Trophoblast cell (in vitro differentiated cells and primary cell): ENCODE results near the gene CASZ1.

Source experiments
- DNase-seq, 2 donors: peaks; one replicate each; pipeline ENCODE4 v3.0.0-alpha.2; 2016
- H2AFZ ChIP-seq: 2 replicates; pipeline ENCODE4 v1.6.1; 2013; ENCODE audit warnings: low read length, moderate library complexity, mild to moderate bottlenecking; ENCODE audit not compliant: insufficient read depth, poor library complexity
- H2AK5ac ChIP-seq: 2 replicates; pipeline ENCODE4 v1.6.1; 2013; ENCODE audit warnings: mild to moderate bottlenecking, low read length
- H2BK120ac ChIP-seq: 2 replicates; pipeline ENCODE4 v1.6.1; 2013; ENCODE audit warnings: low read length, mild to moderate bottlenecking, moderate library complexity; ENCODE audit not compliant: insufficient read depth, poor library complexity
- H2BK12ac ChIP-seq: 2 replicates; pipeline ENCODE4 v1.6.1; 2013; ENCODE audit warnings: mild to moderate bottlenecking, low read length, moderate library complexity
- H2BK5ac ChIP-seq: 2 replicates; pipeline ENCODE4 v1.6.1; 2013; ENCODE audit warnings: low read length, low read depth, moderate library complexity, mild to moderate bottlenecking; ENCODE audit not compliant: poor library complexity
- H3K14ac ChIP-seq: 2 replicates; pipeline ENCODE4 v1.6.1; 2013; ENCODE audit warnings: mild to moderate bottlenecking, low read length
- H3K18ac ChIP-seq: 2 replicates; pipeline ENCODE4 v1.6.1; 2013; ENCODE audit warnings: mild to moderate bottlenecking, low read length
- H3K23ac ChIP-seq: 2 replicates; pipeline ENCODE4 v1.6.1; 2013; ENCODE audit warnings: low read length
- H3K27ac ChIP-seq: 2 replicates; pipeline ENCODE4 v1.5.1; 2013; ENCODE audit warnings: low read depth, mild to moderate bottlenecking, inconsistent platforms, low read length, moderate library complexity
- H3K27me3 ChIP-seq: 2 replicates; pipeline ENCODE4 v1.6.1; 2013; ENCODE audit warnings: inconsistent platforms, mild to moderate bottlenecking, low read length, moderate library complexity; ENCODE audit not compliant: insufficient read depth
- H3K36me3 ChIP-seq, 2 experiments: 1 replicate in 1 of 2; 2 replicates in 1 of 2; pipeline ENCODE4 v1.6.1; 2013; ENCODE audit warnings: low read length in 2 of 2, mild to moderate bottlenecking in 2 of 2, moderate library complexity in 1 of 2; ENCODE audit not compliant: insufficient read depth in 2 of 2, control insufficient read depth in 1 of 2
- H3K4ac ChIP-seq: 2 replicates; pipeline ENCODE4 v1.6.1; 2013; ENCODE audit warnings: low read depth, mild to moderate bottlenecking, low read length, moderate library complexity
- H3K4me1 ChIP-seq, 2 experiments: 1 replicate in 1 of 2; 2 replicates in 1 of 2; pipeline ENCODE4 v1.6.1; 2013; ENCODE audit warnings: low read length in 2 of 2, mild to moderate bottlenecking in 2 of 2, moderate library complexity in 1 of 2; ENCODE audit not compliant: insufficient read depth in 2 of 2, control insufficient read depth in 1 of 2
- H3K4me2 ChIP-seq: 2 replicates; pipeline ENCODE4 v1.6.1; 2013; ENCODE audit warnings: inconsistent platforms, mild to moderate bottlenecking, low read length, moderate library complexity
- H3K4me3 ChIP-seq: 2 replicates; pipeline ENCODE4 v1.5.1; 2013; ENCODE audit warnings: mild to moderate bottlenecking, low read depth, low read length, inconsistent platforms
- H3K79me1 ChIP-seq: one replicate; pipeline ENCODE4 v1.6.1; 2013; ENCODE audit warnings: low read length
- H3K79me2 ChIP-seq: 2 replicates; pipeline ENCODE4 v1.6.1; 2013; ENCODE audit warnings: low read length, mild to moderate bottlenecking; ENCODE audit not compliant: control insufficient read depth, insufficient read depth, poor library complexity
- H3K9ac ChIP-seq: 2 replicates; pipeline ENCODE4 v1.6.1; 2013; ENCODE audit warnings: mild to moderate bottlenecking, low read length
- H3K9me3 ChIP-seq: 2 replicates; pipeline ENCODE4 v1.6.1; 2013; ENCODE audit warnings: low read depth, mild to moderate bottlenecking, control low read depth, inconsistent platforms, low read length; ENCODE audit not compliant: insufficient read depth
- H4K12ac ChIP-seq: 2 replicates; pipeline ENCODE4 v1.6.1; 2013; ENCODE audit warnings: low read depth, mild to moderate bottlenecking, low read length, moderate library complexity
- H4K8ac ChIP-seq: 2 replicates; pipeline ENCODE4 v1.6.1; 2013; ENCODE audit warnings: low read depth, mild to moderate bottlenecking, low read length, moderate library complexity
- H4K91ac ChIP-seq: one replicate; pipeline ENCODE4 v1.6.1; 2013; ENCODE audit warnings: low read depth, mild to moderate bottlenecking, low read length, moderate library complexity
- WGBS: extraction: QIAGEN DNeasy Blood & Tissue Kit; methylation state at CpG from one replicate; pipeline ENCODE4 v1.1.7; 2013; ENCODE audit warnings: missing lambda C conversion rate; ENCODE audit not compliant: insufficient read length, insufficient coverage; ENCODE audit errors: extremely low coverage; 5-methylcytosine and 5-hydroxymethylcytosine counted together

The CASZ1 gene

DNA sequence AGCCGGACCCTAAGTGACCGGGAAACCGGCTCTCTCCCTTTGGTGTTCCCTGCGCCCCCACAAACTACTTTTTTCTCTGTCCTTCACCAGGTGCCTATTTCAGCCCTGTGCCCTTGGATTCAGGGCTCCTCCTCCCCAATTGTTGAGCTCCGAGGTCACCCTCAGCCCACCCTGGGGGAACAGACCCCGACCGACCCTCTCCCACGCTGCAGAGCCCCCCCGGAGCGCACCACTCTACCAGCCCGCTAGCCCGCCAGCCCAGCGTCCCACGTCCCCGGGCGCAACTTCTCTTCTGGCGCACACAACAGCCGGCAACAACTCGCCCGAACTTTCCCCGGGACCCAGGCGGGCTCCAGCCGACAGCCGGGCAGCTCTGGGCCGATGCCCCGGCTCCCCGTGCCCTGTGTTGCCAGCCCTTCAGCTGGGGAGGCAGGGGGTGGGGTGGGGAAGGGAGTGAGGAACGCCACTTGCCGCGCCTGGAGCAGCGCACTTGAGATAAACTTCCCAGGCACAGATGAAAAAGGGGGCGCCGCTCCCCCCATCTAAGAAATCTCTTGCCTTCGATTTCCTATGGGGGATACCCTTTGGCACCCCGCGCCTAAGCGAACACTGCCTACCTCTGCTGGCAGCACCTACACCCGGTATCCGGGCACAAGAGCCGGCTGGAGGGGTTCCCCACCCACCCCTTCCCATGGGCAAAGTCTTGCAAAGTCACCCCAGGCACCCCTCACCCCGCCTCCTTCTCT, 997 bp downstream of the CASZ1 start:
- no peaks in the 10 kb centered on the region for H3K79me1 ChIP-seq
- peaks cover 11% of the 10 kb centered on the region in 2 experiments for H3K4me1 ChIP-seq
- H3K4ac ChIP-seq = no peak overlapping the region
- H3K9ac ChIP-seq = no peak overlapping the region
- no peak overlapping the region for H3K23ac ChIP-seq
- peaks cover 8% of the 10 kb centered on the region for H3K9me3 ChIP-seq
- no peak overlapping the region for H4K8ac ChIP-seq
- no peak overlapping the region for H2BK120ac ChIP-seq
- peaks cover 32% of the 10 kb centered on the region for H3K27me3 ChIP-seq
- no peak for DNase-seq
- peak overlapping the region; percentile 88 for H3K4me2 ChIP-seq
- no peak overlapping the region for H3K4me3 ChIP-seq
- no CpG with 5 or more reads among the region's 41 CpGs for WGBS
- no peak overlapping the region for H3K27ac ChIP-seq
- no peak overlapping the region for H4K12ac ChIP-seq
- H2AK5ac ChIP-seq = no peak overlapping the region
- no peak overlapping the region for H4K91ac ChIP-seq
- no peaks in the 10 kb centered on the region for H3K79me2 ChIP-seq
- H3K14ac ChIP-seq = no peak overlapping the region
- no peaks in the 10 kb centered on the region for H3K36me3 ChIP-seq
- no peak overlapping the region for H2BK5ac ChIP-seq
- H2BK12ac ChIP-seq = no peak overlapping the region
- H3K18ac ChIP-seq = no peak overlapping the region
- no peak overlapping the region for H2AFZ ChIP-seq

DNA sequence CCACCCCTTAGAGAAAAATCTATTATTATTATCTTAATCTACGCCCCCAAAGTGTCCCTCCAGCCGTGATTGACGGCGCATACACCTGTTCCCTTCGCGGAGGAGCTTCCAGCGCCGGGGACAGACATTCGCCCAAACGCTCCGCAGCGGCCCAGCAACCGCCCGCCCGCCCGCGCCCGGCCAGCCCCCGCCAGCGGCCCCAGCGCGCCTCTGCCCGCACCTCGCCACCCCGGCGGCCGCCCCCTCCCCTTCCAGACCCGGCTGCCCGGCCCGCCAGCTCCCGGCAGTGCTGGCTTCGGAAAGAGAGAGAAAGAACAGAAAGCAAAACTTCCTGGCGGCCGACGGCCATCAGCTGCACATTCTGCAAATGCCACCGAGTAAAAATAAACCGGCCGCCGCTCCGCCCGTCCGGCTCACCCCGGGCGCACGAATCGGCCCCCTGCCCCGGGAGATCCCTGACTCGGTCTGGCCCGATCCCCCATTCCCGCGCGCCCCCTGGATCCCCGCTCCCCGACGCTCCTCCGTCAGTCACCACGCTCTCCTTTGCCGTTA, 1.6 kb downstream of the CASZ1 start:
- Histone ChIP-seq H3K9me3 (peaks cover 8% of the 10 kb centered on the region), H3K9ac (no peak overlapping the region), H3K23ac (no peak overlapping the region), H2BK120ac (no peak overlapping the region), H3K14ac (no peak overlapping the region), H3K27ac (no peak overlapping the region), H3K36me3 (no peaks in the 10 kb centered on the region), H2BK5ac (no peak overlapping the region), H4K12ac (no peak overlapping the region), H4K8ac (no peak overlapping the region), H3K79me1 (no peaks in the 10 kb centered on the region), H2BK12ac (no peak overlapping the region), H3K4me3 (no peak overlapping the region), H4K91ac (no peak overlapping the region), H3K4me2 (peak overlapping the region; percentile 88), H3K79me2 (no peaks in the 10 kb centered on the region), H3K4ac (no peak overlapping the region), H3K4me1 (peaks cover 11% of the 10 kb centered on the region in 2 experiments), H3K18ac (no peak overlapping the region), H3K27me3 (peaks cover 32% of the 10 kb centered on the region), H2AFZ (no peak overlapping the region), H2AK5ac (no peak overlapping the region)
- DNase-seq = peak in 1 of 2 donors; percentile 30
- WGBS = no CpG with 5 or more reads among the region's 58 CpGs

DNA sequence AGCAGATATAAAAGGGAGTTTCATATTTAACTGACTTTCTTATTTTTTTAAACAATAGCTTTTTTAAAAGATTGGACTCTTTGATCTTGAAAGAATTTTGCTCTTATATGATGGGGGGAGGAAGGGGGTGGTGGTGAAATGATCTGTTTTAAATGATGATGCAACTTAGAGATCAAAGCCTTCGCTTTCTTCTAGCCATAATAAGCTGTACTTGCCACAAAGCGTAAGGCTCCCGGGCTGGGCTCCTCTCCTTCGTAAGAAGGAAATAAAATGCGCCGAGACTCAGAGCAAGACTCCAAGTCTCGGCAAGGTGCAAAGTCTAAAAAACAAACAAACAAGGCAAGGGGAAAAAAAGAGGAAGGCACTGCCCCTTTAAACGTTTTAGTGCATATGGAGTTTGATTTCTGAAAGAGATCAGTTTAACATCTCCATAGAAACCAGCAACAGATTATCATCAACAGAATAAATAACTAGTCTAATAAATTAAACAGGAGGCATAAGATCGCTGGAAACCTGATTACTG, 3.3 kb downstream of the CASZ1 start:
- Histone ChIP-seq H3K4me3 (no peak overlapping the region), H3K27me3 (peaks cover 32% of the 10 kb centered on the region), H3K9ac (no peak overlapping the region), H3K79me1 (no peaks in the 10 kb centered on the region), H2AK5ac (no peak overlapping the region), H3K4ac (no peak overlapping the region), H3K18ac (no peak overlapping the region), H4K91ac (no peak overlapping the region), H4K12ac (no peak overlapping the region), H3K14ac (no peak overlapping the region), H4K8ac (no peak overlapping the region), H2AFZ (no peak overlapping the region), H3K9me3 (peaks cover 8% of the 10 kb centered on the region), H3K36me3 (no peaks in the 10 kb centered on the region), H3K27ac (no peak overlapping the region), H2BK12ac (no peak overlapping the region), H3K79me2 (no peaks in the 10 kb centered on the region), H3K4me1 (peaks cover 11% of the 10 kb centered on the region in 2 experiments), H2BK120ac (no peak overlapping the region), H3K4me2 (peak overlapping the region; percentile 49), H2BK5ac (no peak overlapping the region), H3K23ac (no peak overlapping the region)
- DNase-seq = peak in 1 of 2 donors; percentile 21
- no CpG with 5 or more reads among the region's 9 CpGs for WGBS

DNA sequence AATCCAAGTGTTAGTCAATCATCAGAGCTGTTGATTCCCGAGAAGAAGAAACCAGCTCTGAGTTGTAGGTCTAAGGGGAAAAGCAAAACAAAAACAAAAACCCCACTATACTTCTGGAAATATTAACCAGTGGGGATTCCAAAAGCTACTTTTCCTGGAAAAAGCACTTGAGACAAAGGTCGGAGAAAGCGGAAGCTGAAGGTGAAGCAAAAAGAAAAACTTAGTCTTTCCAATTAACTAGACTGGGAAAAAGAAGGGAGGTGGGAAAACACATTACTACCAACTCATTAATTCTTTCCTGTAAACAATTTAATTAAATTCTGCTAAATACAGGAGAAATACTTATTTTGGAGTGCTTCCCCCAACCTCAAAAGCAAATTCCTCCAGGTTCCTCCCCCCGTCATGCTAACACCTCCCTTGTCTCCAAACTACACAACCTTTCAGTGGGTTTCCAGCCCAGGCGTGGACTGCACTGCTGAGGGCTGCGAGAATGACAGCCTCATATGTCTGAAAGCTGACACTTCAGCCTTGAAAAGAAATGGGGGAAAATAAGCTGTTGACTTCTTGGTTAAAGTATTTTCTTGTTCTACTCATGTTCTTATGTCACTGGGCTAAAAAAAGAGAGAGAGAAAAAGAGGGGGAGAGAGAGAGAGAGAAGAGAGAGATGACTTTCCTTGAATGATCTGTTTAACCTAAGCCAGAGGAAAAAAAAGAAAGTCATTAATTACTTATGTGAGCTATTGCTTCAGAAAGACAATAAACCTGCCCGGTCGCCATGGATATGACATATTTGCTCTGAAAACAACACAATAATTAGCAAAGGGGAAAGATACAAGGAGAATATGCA, 5.1 kb downstream of the CASZ1 start:
- Histone ChIP-seq H3K4me2 (no peak overlapping the region), H3K4me1 (peaks cover 11% of the 10 kb centered on the region in 2 experiments), H3K4ac (no peak overlapping the region), H3K9me3 (peaks cover 8% of the 10 kb centered on the region), H2AK5ac (no peak overlapping the region), H3K9ac (no peak overlapping the region), H3K18ac (no peak overlapping the region), H4K12ac (no peak overlapping the region), H4K91ac (no peak overlapping the region), H4K8ac (no peak overlapping the region), H2BK120ac (no peak overlapping the region), H3K14ac (no peak overlapping the region), H3K4me3 (no peak overlapping the region), H2AFZ (no peak overlapping the region), H3K27ac (no peak overlapping the region), H3K36me3 (no peaks in the 10 kb centered on the region), H3K79me1 (no peaks in the 10 kb centered on the region), H2BK12ac (no peak overlapping the region), H2BK5ac (no peak overlapping the region), H3K79me2 (no peaks in the 10 kb centered on the region), H3K27me3 (peaks cover 32% of the 10 kb centered on the region), H3K23ac (no peak overlapping the region)
- no CpG with 5 or more reads among the region's 8 CpGs for WGBS
- peak in 1 of 2 donors; percentile 10 for DNase-seq
